Measurements from ENCODE around the gene STX8. TPM values are rescaled to one million over a fixed set of nuclear protein-coding genes. Genes with fewer than 3 reads are reported as not detected.

STX8 gene
- total RNA-seq, 1 experiment from 2014 or later: 50.3 TPM

DNA sequence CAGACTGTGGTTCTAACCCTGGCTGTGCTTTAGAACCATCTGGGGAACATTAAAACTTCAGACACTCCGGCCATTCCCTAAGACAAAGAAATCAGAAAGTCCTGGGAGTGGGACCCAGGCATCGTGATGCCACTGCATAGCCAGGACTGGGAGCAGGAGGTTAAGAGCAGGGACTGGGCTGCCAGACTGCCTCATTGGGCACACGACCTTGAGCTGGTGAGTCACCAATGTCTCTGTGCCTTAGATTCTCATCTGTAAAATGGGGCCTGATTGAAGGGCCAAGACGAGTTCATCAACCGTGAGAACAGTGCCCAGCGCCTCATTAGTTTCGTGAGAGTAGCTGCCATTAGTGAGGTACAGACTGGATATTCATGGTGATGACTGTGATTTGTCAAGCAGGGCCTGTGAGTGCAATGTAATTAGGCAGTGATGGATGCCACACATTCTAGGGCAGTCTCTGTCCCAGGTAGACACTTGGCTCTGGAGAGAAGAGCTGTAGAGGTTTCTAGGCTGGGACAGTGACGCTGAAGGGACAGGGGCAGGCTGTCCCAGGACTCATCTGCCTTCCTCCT lies 357.5 kb downstream of the STX8 start:
- in situ Hi-C loops (cut with HindIII; ENCODE audit: low pct_unique_long_range_greater_than_20kb, low sequenced_read_pairs): no loop called here
- H3K36me3 ChIP-seq (ENCODE audit: control insufficient read depth, insufficient read depth, low read length): no peaks in the 10 kb centered on the region
- no peak overlapping the region for H3K4me3 ChIP-seq (ENCODE audit: low read depth in 2 of 2, low read length in 2 of 2)
- CTCF ChIA-PET: no interaction called here
- intact Hi-C loops (cut with micrococcal nuclease; ENCODE audit: unreplicated experiment): no loop called here
- TF ChIP-seq, protein P1, sequence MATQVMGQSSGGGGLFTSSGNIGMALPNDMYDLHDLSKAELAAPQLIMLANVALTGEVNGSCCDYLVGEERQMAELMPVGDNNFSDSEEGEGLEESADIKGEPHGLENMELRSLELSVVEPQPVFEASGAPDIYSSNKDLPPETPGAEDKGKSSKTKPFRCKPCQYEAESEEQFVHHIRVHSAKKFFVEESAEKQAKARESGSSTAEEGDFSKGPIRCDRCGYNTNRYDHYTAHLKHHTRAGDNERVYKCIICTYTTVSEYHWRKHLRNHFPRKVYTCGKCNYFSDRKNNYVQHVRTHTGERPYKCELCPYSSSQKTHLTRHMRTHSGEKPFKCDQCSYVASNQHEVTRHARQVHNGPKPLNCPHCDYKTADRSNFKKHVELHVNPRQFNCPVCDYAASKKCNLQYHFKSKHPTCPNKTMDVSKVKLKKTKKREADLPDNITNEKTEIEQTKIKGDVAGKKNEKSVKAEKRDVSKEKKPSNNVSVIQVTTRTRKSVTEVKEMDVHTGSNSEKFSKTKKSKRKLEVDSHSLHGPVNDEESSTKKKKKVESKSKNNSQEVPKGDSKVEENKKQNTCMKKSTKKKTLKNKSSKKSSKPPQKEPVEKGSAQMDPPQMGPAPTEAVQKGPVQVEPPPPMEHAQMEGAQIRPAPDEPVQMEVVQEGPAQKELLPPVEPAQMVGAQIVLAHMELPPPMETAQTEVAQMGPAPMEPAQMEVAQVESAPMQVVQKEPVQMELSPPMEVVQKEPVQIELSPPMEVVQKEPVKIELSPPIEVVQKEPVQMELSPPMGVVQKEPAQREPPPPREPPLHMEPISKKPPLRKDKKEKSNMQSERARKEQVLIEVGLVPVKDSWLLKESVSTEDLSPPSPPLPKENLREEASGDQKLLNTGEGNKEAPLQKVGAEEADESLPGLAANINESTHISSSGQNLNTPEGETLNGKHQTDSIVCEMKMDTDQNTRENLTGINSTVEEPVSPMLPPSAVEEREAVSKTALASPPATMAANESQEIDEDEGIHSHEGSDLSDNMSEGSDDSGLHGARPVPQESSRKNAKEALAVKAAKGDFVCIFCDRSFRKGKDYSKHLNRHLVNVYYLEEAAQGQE (IDR thresholded peaks at IDR 0.05; ENCODE audit: insufficient read depth in 1 of 2, low read depth in 2 of 2, low read length in 1 of 2): no peak
- no peak for TF ChIP-seq SIN3A (IDR thresholded peaks at IDR 0.05; ENCODE audit: borderline replicate concordance, insufficient read depth, low read depth, low read length)
- no peak for TF ChIP-seq POLR2AphosphoS5 (IDR thresholded peaks at IDR 0.05; ENCODE audit: low read depth, low read length)
- no peaks in the 10 kb centered on the region for H3K4me1 ChIP-seq (ENCODE audit: control insufficient read depth, insufficient read depth, low read length)
- peaks cover 3% of the 10 kb centered on the region; the same call in 1 of the 2 replicates for H3K9me3 ChIP-seq (ENCODE audit: control insufficient read depth, insufficient read depth, low read depth, low read length)
- no peak for ATAC-seq
- POLR2A ChIA-PET: no interaction called here
- no peak for DNase-seq (ENCODE audit: low read depth, low spot score)
- no TSS peak for BruUV-seq (replicated peaks)
- no peaks in the 10 kb centered on the region for H3K27me3 ChIP-seq (ENCODE audit: control insufficient read depth, insufficient read depth, low read length)
- no peak overlapping the region for H3K27ac ChIP-seq (ENCODE audit: low read length)

DNA sequence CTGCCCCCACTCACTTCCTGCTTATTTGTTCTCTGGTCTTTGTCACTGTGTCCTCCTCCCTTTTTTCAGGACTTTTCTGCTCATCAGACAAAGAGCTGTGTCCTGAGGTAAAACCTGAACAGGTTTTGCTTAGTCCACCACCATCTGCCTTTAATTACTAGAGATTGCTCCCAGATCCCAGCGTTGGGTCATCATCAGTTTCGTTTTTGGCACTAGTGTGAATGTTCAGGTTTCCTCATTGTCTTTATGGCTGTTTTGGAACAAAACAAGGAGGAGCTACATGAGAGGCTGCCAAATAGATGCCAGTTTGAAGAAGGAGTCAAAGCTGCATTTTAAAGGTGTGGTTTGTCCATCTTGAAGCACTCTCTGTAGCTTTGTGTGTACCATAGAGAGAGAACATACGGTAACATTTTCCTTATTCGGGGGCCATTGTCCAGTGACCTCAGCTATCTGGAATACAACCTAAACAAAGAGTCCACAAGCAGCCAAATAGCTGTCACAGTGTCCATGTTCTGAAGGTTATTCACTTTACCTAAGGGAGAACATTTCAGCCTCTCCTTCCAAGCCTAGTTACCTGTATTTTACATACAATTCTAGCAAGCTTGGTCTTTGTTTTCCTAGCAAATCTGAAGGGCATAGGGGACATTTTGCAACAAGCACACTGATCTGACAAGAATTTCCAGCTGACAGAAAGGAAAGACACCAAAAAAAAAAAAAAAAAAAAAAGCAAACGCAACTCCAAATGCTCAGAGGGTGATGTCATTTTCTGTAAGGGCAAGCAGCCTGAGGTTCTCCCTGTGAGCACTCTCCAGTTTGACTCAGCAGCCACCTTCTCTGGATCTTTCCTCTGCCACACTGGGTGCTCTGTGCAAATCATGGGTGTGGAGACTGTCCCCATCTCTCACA lies 358.2 kb downstream of the STX8 start:
- intact Hi-C loops (cut with micrococcal nuclease; ENCODE audit: unreplicated experiment): no loop called here
- ChIA-PET POLR2A (no interaction called here), CTCF (no interaction called here)
- Histone ChIP-seq H3K4me1 (ENCODE audit: control insufficient read depth, insufficient read depth, low read length) (no peaks in the 10 kb centered on the region), H3K4me3 (ENCODE audit: low read depth in 2 of 2, low read length in 2 of 2) (no peak overlapping the region), H3K27me3 (ENCODE audit: control insufficient read depth, insufficient read depth, low read length) (no peaks in the 10 kb centered on the region), H3K9me3 (ENCODE audit: control insufficient read depth, insufficient read depth, low read depth, low read length) (peaks cover 3% of the 10 kb centered on the region; the same call in 1 of the 2 replicates), H3K36me3 (ENCODE audit: control insufficient read depth, insufficient read depth, low read length) (no peaks in the 10 kb centered on the region), H3K27ac (ENCODE audit: low read length) (no peak overlapping the region)
- ATAC-seq: no peak
- no TSS peak for BruUV-seq (replicated peaks)
- TF ChIP-seq POLR2AphosphoS5 (IDR thresholded peaks at IDR 0.05; ENCODE audit: low read depth, low read length): no peak
- TF ChIP-seq SIN3A (IDR thresholded peaks at IDR 0.05; ENCODE audit: borderline replicate concordance, insufficient read depth, low read depth, low read length): no peak
- TF ChIP-seq, protein P1 (IDR thresholded peaks at IDR 0.05; ENCODE audit: insufficient read depth in 1 of 2, low read depth in 2 of 2, low read length in 1 of 2): no peak
- TF ChIP-seq, protein P2, sequence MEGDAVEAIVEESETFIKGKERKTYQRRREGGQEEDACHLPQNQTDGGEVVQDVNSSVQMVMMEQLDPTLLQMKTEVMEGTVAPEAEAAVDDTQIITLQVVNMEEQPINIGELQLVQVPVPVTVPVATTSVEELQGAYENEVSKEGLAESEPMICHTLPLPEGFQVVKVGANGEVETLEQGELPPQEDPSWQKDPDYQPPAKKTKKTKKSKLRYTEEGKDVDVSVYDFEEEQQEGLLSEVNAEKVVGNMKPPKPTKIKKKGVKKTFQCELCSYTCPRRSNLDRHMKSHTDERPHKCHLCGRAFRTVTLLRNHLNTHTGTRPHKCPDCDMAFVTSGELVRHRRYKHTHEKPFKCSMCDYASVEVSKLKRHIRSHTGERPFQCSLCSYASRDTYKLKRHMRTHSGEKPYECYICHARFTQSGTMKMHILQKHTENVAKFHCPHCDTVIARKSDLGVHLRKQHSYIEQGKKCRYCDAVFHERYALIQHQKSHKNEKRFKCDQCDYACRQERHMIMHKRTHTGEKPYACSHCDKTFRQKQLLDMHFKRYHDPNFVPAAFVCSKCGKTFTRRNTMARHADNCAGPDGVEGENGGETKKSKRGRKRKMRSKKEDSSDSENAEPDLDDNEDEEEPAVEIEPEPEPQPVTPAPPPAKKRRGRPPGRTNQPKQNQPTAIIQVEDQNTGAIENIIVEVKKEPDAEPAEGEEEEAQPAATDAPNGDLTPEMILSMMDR (IDR thresholded peaks at IDR 0.05): no peak
- TF ChIP-seq TCF7L2 (IDR thresholded peaks at IDR 0.05; ENCODE audit: low read depth, low read length): no peak
- DNase-seq (ENCODE audit: low read depth, low spot score): no peak
- in situ Hi-C loops (cut with HindIII; ENCODE audit: low pct_unique_long_range_greater_than_20kb, low sequenced_read_pairs): no loop called here
